Astrocyte (in vitro differentiated cells and primary cell): ENCODE data around the gene LIMA1.

ENCODE experiments used
- CTCF ChIP-seq: IDR thresholded peaks from 2 replicates; pipeline ENCODE4 v1.5.1; 2011; ENCODE audit warnings: low read depth, mild to moderate bottlenecking, inconsistent platforms, low read length, moderate library complexity; ENCODE audit not compliant: insufficient read depth
- EZH2 ChIP-seq: IDR thresholded peaks from 2 replicates; pipeline ENCODE4 v1.6.1; 2012; ENCODE audit warnings: mild to moderate bottlenecking, low read length, inconsistent platforms; ENCODE audit not compliant: insufficient read depth

- no peak for TF ChIP-seq CTCF
- TF ChIP-seq EZH2: no peak
These were observed 69.9 kb downstream of the LIMA1 start for GRCh38 chr12:50213439-50213838.
